K562 treated with DMSO at 1 percent for 48 hours (cell line): Measurements from ENCODE around the gene SLPI. TPM values are rescaled to one million over a fixed set of nuclear protein-coding genes. Genes with fewer than 3 reads are reported as not detected.

Experiments used
- total RNA-seq: library from RNA; unstranded; fragments of 300-600 nt; gene quantifications from 2 replicates; pipeline ENCODE4 v1.2.3, GENCODE V29; 2022; ENCODE audit warnings: low replicate concordance; ENCODE audit errors: extremely low read depth

SLPI gene, protein sequence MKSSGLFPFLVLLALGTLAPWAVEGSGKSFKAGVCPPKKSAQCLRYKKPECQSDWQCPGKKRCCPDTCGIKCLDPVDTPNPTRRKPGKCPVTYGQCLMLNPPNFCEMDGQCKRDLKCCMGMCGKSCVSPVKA
- total RNA-seq: not detected in 2 replicates

DNA sequence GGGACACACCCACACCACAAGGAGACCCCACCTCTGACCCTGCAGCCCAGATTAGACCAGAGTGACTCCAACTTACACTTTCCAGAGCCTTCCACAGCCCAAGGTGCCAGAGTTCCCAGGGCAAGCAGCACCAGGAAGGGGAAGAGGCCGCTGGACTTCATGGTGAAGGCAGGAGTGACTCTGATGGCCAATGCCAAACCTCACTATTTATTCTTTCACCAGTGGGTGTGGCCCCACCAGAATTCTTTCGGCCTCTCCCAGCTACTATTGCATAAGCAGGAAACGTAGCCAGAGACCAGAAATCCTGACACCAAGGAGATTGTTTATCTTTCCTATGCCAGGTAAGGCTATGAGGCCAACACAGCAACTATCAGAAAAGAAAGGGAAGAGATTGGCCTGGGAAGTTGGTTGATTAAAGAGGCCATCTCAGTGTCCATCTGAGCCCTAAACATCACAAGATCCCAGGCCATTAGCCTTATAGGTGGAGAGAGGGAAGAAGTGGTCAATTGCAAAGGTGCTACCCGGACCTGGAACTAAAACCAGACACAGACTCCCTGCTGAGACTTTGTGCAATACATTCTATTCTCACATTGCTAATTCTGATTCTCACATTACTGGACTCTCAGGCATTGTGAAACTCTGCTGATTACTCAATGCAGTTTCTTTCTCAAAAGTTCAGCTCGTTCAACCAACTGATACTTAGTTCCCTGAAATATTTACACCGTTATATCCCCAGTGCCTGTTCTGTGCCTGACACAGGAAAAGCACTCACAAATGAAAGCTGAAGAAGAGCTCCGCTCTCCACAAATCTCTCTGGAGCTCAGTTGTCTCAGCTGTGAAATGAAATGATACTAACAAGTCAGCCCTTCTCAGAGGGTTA, at the start of gene SLPI:
TSS of gene SLPI (minus strand) at position 182 of the 880 bp plus-strand sequence. CDS start at position 161, 21 bp downstream.

DNA sequence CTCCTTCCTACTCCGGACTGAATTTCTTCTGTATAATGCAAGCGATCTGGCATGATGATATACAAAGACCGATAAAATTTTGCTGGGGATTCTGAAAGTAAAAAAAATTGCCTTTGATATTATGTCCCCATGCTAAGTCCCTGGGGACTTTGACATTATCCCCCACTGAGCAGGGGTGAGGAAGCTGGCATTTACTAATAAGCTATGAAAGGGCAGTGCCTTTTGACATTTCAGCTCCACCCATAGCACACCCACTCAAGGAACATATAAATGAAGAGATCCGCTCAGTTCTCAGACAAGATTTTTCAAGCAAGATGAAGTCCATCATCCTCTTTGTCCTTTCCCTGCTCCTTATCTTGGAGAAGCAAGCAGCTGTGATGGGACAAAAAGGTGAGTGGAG, 33.3 kb downstream of the SLPI start, which contains the start of gene SEMG2:
TSS of gene SEMG2 (plus strand) at position 298 of the 400 bp plus-strand sequence. CDS start at position 315, 17 bp downstream.

DNA sequence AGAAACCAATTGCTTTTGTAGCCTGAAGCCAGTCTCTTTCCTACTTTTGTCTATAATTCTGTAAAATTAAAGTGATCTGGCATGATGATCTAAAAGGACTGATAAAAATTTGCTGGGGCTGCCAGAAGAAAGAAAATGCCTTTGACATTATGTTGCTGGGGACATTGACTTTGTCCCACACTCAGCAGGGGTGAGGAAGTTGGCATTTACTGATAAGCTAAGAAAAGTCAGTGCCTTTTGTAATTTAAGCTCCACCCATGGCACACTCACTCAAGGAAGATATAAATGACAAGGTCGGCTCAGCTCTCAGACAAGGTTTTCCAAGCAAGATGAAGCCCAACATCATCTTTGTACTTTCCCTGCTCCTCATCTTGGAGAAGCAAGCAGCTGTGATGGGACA, 47.6 kb downstream of the SLPI start, which contains the start of gene SEMG1:
TSS of gene SEMG1 (plus strand) at position 309 of the 400 bp plus-strand sequence. CDS start at position 330, 21 bp downstream.

Other genes starting within 250 kb of the SLPI start
- gene KCNS1, start 153.4 kb downstream of the SLPI start, total RNA-seq: not detected in 2 replicates
- gene WFDC5, start 139.4 kb downstream of the SLPI start, total RNA-seq: not detected in 2 replicates
- gene WFDC12, start 130.1 kb downstream of the SLPI start, total RNA-seq: not detected in 2 replicates
- gene PI3, start 79.7 kb downstream of the SLPI start, total RNA-seq: not detected in 2 replicates
- not detected in 2 replicates for gene SEMG1, start 47.5 kb downstream of the SLPI start, total RNA-seq
- not detected in 2 replicates for gene SEMG2, start 33.2 kb downstream of the SLPI start, total RNA-seq
- not detected in 2 replicates for gene RBPJL, start 52.3 kb upstream of the SLPI start, total RNA-seq
- gene MATN4, start 53.7 kb upstream of the SLPI start, total RNA-seq: not detected in 2 replicates
- not detected in 2 replicates for gene SDC4, start 93.9 kb upstream of the SLPI start, total RNA-seq
- gene SYS1, start 108.6 kb upstream of the SLPI start, total RNA-seq: not detected in 2 replicates
- gene TP53TG5, start 123.8 kb upstream of the SLPI start, total RNA-seq: not detected in 2 replicates
- not detected in 2 replicates for gene DBNDD2, start 153.7 kb upstream of the SLPI start, total RNA-seq
- not detected in 2 replicates for gene PIGT, start 161.6 kb upstream of the SLPI start, total RNA-seq
- gene WFDC2, start 215.2 kb upstream of the SLPI start, total RNA-seq: not detected in 2 replicates